ENCODE measurements around the gene FAM3D.

GRCh38 chr3:58620421-58620820 is 46.2 kb downstream of the FAM3D start:
- TF ChIP-seq CTCF (IDR thresholded peaks at IDR 0.05) (no peak), POLR2A (IDR thresholded peaks at IDR 0.05) (no peak), EP300 (IDR thresholded peaks at IDR 0.05; ENCODE audit: low read depth) (no peak), POLR2AphosphoS5 (IDR thresholded peaks at IDR 0.05) (no peak)
